OCI-LY7 (cell line): ENCODE results near the gene RNASE9. TPM values are rescaled to one million over a fixed set of nuclear protein-coding genes. Genes with fewer than 3 reads are reported as not detected.
"Not testable (repeated sequence)": the region's sequence is repeated elsewhere in the genome, so short reads cannot be mapped to it uniquely, and the experiment has no call there.

ENCODE experiments used
- BruUV-seq: library from RNA; stranded (reverse); fragments of 400-500 nt; replicated peaks from 2 replicates; lab custom pipeline; 2021; lab: Mats Ljungman, UMichigan
- CTCF ChIA-PET: fragments of 300-600 bp; sonication (Branson Sonifier 250); formaldehyde crosslinking; loops from one replicate; lab custom pipeline; 2022; ENCODE audit warnings: antibody characterized with exemption; ENCODE audit not compliant: unreplicated experiment; lab: Charles Lee
- POLR2A ChIA-PET: fragments of 300-600 bp; sonication (Branson Sonifier 250); formaldehyde crosslinking; loops from one replicate; lab custom pipeline; 2022; ENCODE audit warnings: antibody characterized with exemption; lab: Charles Lee
- DNase-seq: peaks from one replicate; pipeline ENCODE4 v3.0.0-alpha.2; 2015; ENCODE audit warnings: low spot score
- H2AFZ ChIP-seq: fragments of 200-600 bp; sonication (generic), shearing (Covaris generic); 2 replicates; pipeline ENCODE4 v1.6.1; 2014; ENCODE audit warnings: mild to moderate bottlenecking, antibody characterized with exemption, low read length, moderate library complexity
- H3K27ac ChIP-seq: fragments of 200-600 bp; sonication (generic); 2 replicates; pipeline ENCODE4 v1.5.1; 2014; ENCODE audit warnings: mixed run types, low read depth, mild to moderate bottlenecking, moderate library complexity, low read length, inconsistent platforms; ENCODE audit not compliant: poor library complexity, severe bottlenecking
- H3K36me3 ChIP-seq: fragments of 200-600 bp; sonication (generic); 2 replicates; pipeline ENCODE4 v1.6.1; 2014; ENCODE audit warnings: mild to moderate bottlenecking, antibody characterized with exemption, low read length, moderate library complexity, mixed read lengths; ENCODE audit not compliant: insufficient read depth
- H3K4me1 ChIP-seq: fragments of 200-600 bp; sonication (generic); 2 replicates; pipeline ENCODE4 v1.5.1; 2014; ENCODE audit warnings: mild to moderate bottlenecking, low read length; ENCODE audit not compliant: insufficient read depth, poor library complexity, severe bottlenecking
- H3K4me2 ChIP-seq: fragments of 200-600 bp; sonication (generic); 2 replicates; pipeline ENCODE4 v1.6.1; 2014; ENCODE audit warnings: mild to moderate bottlenecking, low read length
- H3K4me3 ChIP-seq: fragments of 200-600 bp; sonication (generic); 2 replicates; pipeline ENCODE4 v1.5.1; 2014; ENCODE audit warnings: mild to moderate bottlenecking, low read depth, low read length; ENCODE audit not compliant: poor library complexity, severe bottlenecking
- H3K79me2 ChIP-seq: fragments of 200-600 bp; sonication (generic); 2 replicates; pipeline ENCODE4 v1.6.1; 2016; ENCODE audit warnings: low read depth, mild to moderate bottlenecking, low read length, moderate library complexity, mixed read lengths; ENCODE audit not compliant: insufficient read depth
- H3K9me2 ChIP-seq: fragments of 200-600 bp; sonication (generic); 2 replicates; pipeline ENCODE4 v1.6.1; 2016; ENCODE audit warnings: mild to moderate bottlenecking, low read length, mixed read lengths; ENCODE audit not compliant: insufficient read depth
- H3K9me3 ChIP-seq: fragments of 200-600 bp; sonication (generic); 2 replicates; pipeline ENCODE4 v1.6.1; 2014; ENCODE audit warnings: mild to moderate bottlenecking, mixed run types, low read length, mixed read lengths
- H4K20me1 ChIP-seq: fragments of 200-600 bp; sonication (generic); 2 replicates; pipeline ENCODE4 v1.6.1; 2014; ENCODE audit warnings: mild to moderate bottlenecking, antibody characterized with exemption, low read length, moderate library complexity, mixed read lengths; ENCODE audit not compliant: insufficient read depth
- EZH2phosphoT487 ChIP-seq: fragments of 200-600 bp; sonication (generic); IDR thresholded peaks from 2 replicates; pipeline ENCODE4 v1.6.1; 2018; ENCODE audit warnings: low read depth, borderline replicate concordance, mild to moderate bottlenecking, mixed run types, antibody characterized with exemption, low read length, moderate library complexity, mixed read lengths
- intact Hi-C: fragments of 100-400 bp; cut with micrococcal nuclease; formaldehyde crosslinking; loops from one replicate; pipeline ENCODE4 v1.10.0; 2022; ENCODE audit not compliant: unreplicated experiment
- total RNA-seq, 2 experiments: library from RNA; depleted of rRNA in 1 of 2; stranded (reverse); fragments of >200 nt in 1 of 2; shearing (Covaris generic) in 1 of 2; gene quantifications; 2 replicates each; pipeline ENCODE4 v1.2.3, GENCODE V29; 2014 to 2022
- TF ChIP-seq, protein P1 (sequence below): fragments of 200-600 bp; sonication (generic); conservative IDR thresholded peaks from 2 replicates; pipeline ENCODE4 v1.5.1; 2014; ENCODE audit warnings: mild to moderate bottlenecking, antibody characterized with exemption, low read length, moderate library complexity, mixed read lengths

Gene RNASE9
- total RNA-seq, 2 experiments from 2014 or later: not detected

DNA sequence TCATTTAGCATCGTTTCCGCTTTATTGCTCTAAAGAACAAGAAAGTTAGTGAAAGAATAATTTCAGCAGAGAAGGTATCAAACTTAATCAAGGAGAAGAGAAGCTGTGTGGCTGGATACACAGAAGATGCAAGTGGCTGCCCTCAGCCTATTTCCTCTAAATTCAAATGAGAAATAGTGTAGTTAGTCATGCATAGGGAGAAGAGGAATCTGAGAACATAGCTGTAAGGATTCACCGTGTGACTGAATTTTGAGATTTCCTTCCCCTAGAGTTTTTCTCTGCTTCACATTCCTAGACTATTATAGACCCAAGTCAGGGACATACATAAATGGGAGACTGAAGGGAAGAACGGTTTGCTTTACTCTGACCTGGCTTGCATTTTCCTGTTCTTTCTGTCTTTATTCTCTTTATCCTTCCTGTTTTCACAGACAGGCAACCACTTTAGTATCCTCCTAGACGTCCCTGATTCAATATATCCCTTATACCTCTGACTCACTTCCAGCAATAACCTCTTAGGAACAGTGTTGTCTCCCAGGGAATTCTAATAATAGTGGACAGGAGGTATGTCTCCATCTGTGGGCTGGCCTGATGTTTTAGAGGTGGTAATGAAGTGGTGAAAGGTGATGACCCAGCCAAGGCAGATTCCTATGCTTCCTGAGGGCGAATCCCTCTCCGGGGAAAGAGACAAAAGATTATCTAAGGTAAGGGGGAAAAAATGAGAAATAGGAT lies 48.5 kb downstream of the RNASE9 start:
- no peaks in the 10 kb centered on the region for H3K4me1 ChIP-seq
- no peak overlapping the region for H3K27ac ChIP-seq
- H3K79me2 ChIP-seq: no peaks in the 10 kb centered on the region
- H3K9me2 ChIP-seq: no peaks in the 10 kb centered on the region
- H4K20me1 ChIP-seq: no peaks in the 10 kb centered on the region
- ChIA-PET POLR2A (interaction anchor here (0.6 kb wide), 1 partner anchor 324 kb away, joined by 4 read pairs; no protein-coding TSS in a partner anchor), CTCF (no interaction called here)
- H3K36me3 ChIP-seq: no peaks in the 10 kb centered on the region
- no peak for DNase-seq
- BruUV-seq: no TSS peak
- TF ChIP-seq, protein P1, sequence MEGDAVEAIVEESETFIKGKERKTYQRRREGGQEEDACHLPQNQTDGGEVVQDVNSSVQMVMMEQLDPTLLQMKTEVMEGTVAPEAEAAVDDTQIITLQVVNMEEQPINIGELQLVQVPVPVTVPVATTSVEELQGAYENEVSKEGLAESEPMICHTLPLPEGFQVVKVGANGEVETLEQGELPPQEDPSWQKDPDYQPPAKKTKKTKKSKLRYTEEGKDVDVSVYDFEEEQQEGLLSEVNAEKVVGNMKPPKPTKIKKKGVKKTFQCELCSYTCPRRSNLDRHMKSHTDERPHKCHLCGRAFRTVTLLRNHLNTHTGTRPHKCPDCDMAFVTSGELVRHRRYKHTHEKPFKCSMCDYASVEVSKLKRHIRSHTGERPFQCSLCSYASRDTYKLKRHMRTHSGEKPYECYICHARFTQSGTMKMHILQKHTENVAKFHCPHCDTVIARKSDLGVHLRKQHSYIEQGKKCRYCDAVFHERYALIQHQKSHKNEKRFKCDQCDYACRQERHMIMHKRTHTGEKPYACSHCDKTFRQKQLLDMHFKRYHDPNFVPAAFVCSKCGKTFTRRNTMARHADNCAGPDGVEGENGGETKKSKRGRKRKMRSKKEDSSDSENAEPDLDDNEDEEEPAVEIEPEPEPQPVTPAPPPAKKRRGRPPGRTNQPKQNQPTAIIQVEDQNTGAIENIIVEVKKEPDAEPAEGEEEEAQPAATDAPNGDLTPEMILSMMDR: no peak
- no peak for TF ChIP-seq EZH2phosphoT487
- intact Hi-C loops: no loop called here
- H3K4me3 ChIP-seq: no peak overlapping the region
- no peak overlapping the region for H3K4me2 ChIP-seq
- no peak overlapping the region for H2AFZ ChIP-seq
- H3K9me3 ChIP-seq: no peaks in the 10 kb centered on the region

DNA sequence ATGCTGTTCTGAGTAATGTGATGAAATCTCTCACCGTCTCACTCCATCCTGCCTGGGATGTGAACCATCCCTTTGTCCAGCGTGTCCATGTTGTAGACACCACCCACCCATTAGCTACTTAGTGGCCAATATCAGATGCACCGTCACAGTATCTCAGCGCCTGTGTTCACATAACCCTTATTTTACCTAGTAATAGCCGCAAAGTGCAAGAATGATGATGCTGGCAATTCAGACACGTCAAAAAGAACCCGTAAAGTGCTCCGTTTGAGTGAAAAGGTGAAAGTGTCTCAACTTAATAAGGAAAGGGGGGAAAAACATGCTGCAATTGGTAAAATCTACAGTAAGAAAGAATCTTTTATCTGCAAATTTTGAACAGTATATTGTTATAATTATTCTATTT lies 52.5 kb downstream of the RNASE9 start:
- no peak for TF ChIP-seq EZH2phosphoT487
- TF ChIP-seq, protein P1: no peak
- Histone ChIP-seq H2AFZ (no peak overlapping the region), H3K9me3 (no peaks in the 10 kb centered on the region), H4K20me1 (no peaks in the 10 kb centered on the region), H3K9me2 (no peaks in the 10 kb centered on the region), H3K36me3 (no peaks in the 10 kb centered on the region), H3K27ac (no peak overlapping the region), H3K4me2 (no peak overlapping the region), H3K4me3 (no peak overlapping the region), H3K79me2 (no peaks in the 10 kb centered on the region), H3K4me1 (no peaks in the 10 kb centered on the region)
- POLR2A ChIA-PET: no interaction called here
- BruUV-seq: no TSS peak
- intact Hi-C loops: no loop called here
- CTCF ChIA-PET: no interaction called here
- no peak for DNase-seq

DNA sequence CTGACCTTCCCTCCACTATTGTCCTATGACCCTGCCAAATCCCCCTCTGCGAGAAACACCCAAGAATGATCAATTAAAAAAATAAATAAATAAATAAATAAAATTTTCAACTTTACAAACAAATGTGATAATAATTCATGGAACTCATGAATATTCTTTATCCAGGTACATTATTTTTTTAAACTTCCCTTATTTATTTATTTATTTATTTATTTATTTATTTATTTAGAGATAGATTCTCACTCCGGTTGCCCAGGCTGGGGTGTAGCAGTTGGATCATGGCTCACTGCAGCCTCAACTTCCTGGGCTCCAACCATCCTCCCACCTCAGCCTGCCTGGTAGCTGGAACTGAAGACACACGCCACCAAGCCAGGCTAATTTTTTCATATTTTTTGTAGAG lies 53.3 kb downstream of the RNASE9 start:
- H3K27ac ChIP-seq, H4K20me1 ChIP-seq, CTCF ChIA-PET, intact Hi-C loops, POLR2A ChIA-PET, BruUV-seq, H3K4me2 ChIP-seq, DNase-seq, H3K79me2 ChIP-seq, H3K36me3 ChIP-seq, H3K4me3 ChIP-seq, H3K4me1 ChIP-seq, H3K9me2 ChIP-seq, H3K9me3 ChIP-seq, H2AFZ ChIP-seq: not testable (repeated sequence)

DNA sequence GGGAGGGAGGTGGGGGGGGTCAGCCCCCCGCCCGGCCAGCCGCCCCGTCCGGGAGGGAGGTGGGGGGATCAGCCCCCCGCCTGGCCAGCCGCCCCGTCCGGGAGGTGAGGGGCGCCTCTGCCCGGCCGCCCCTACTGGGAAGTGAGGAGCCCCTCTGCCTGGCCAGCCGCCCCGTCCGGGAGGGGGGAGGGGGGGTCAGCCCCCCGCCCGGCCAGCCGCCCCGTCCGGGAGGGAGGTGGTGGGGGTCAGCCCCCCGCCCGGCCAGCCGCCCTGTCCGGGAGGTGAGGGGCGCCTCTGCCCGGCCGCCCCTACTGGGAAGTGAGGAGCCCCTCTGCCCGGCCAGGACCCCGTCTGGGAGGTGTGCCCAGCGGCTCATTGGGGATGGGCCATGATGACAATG lies 54.1 kb downstream of the RNASE9 start:
- H3K4me1 ChIP-seq, H3K4me2 ChIP-seq, H3K27ac ChIP-seq, BruUV-seq, H3K36me3 ChIP-seq, H3K79me2 ChIP-seq, H3K9me2 ChIP-seq, H2AFZ ChIP-seq, DNase-seq, H4K20me1 ChIP-seq, CTCF ChIA-PET, H3K9me3 ChIP-seq, intact Hi-C loops, H3K4me3 ChIP-seq, POLR2A ChIA-PET: not testable (repeated sequence)

DNA sequence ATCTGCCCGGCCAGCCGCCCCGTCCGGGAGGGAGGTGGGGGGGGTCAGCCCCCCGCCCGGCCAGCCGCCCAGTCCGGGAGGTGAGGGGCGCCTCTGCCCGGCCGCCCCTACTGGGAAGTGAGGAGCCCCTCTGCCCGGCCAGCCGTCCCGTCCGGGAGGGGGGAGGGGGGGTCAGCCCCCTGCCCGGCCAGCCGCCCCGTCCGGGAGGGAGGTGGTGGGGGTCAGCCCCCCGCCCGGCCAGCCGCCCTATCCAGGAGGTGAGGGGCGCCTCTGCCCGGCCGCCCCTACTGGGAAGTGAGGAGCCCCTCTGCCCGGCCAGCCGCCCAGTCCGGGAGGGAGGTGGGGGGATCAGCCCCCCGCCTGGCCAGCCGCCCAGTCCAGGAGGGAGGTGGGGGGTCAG lies 54.6 kb downstream of the RNASE9 start:
- H3K9me2 ChIP-seq, BruUV-seq, H4K20me1 ChIP-seq, H3K27ac ChIP-seq, H3K79me2 ChIP-seq, CTCF ChIA-PET, H2AFZ ChIP-seq, H3K4me2 ChIP-seq, H3K4me3 ChIP-seq, intact Hi-C loops, DNase-seq, H3K36me3 ChIP-seq, POLR2A ChIA-PET, H3K4me1 ChIP-seq, H3K9me3 ChIP-seq: not testable (repeated sequence)
